ENCODE data around the gene REG1B.

Gene REG1B

GRCh38 chr2:79105259-79105658, 17.5 kb upstream of the REG1B start:
- DNase-seq (ENCODE audit: low spot score) = no peak
- Histone ChIP-seq H3K4ac (ENCODE audit: low read length) (no peak overlapping the region), H3K9me3 (replicated peaks in 1 of 2; ENCODE audit: control insufficient read depth in 2 of 2, insufficient read depth in 1 of 2, low read depth in 1 of 2, low read length in 2 of 2) (peaks cover 0 to 2% of the 10 kb centered on the region in 2 donors), H3K14ac (ENCODE audit: low read length) (no peak overlapping the region), H3K27me3 (ENCODE audit: control insufficient read depth in 3 of 3, insufficient read depth in 3 of 3, low read depth in 1 of 3, low read length in 3 of 3) (no peaks in the 10 kb centered on the region), H2AFZ (ENCODE audit: low read length) (no peak overlapping the region), H2BK120ac (ENCODE audit: low read depth, low read length) (no peak overlapping the region), H3K4me1 (ENCODE audit: control insufficient read depth in 2 of 2, insufficient read depth in 1 of 2, low read depth in 1 of 2, low read length in 2 of 2) (no peaks in the 10 kb centered on the region), H2BK5ac (ENCODE audit: low read length) (no peak overlapping the region), H3K18ac (ENCODE audit: low read length) (no peak overlapping the region), H3K36me3 (replicated peaks in 1 of 2; ENCODE audit: control insufficient read depth in 2 of 2, insufficient read depth in 2 of 2, low read length in 2 of 2) (no peaks in the 10 kb centered on the region), H2BK12ac (ENCODE audit: low read length) (no peak overlapping the region), H3K4me2 (ENCODE audit: insufficient read depth, low read length, poor library complexity, severe bottlenecking) (no peak overlapping the region), H4K8ac (ENCODE audit: low read depth, low read length) (no peak overlapping the region), H2BK15ac (ENCODE audit: low read length) (no peak overlapping the region), H3K23ac (ENCODE audit: low read depth, low read length, poor library complexity) (no peak overlapping the region), H3K4me3 (ENCODE audit: low read length in 2 of 2) (no peak overlapping the region), H3K79me1 (ENCODE audit: low read depth, low read length) (no peaks in the 10 kb centered on the region), H4K91ac (ENCODE audit: low read depth, low read length, poor library complexity) (no peak overlapping the region), H3K27ac (replicated peaks; ENCODE audit: low read length) (no peak overlapping the region), H3K9ac (ENCODE audit: low read depth, low read length, poor library complexity) (no peak overlapping the region), H2AK5ac (ENCODE audit: low read depth, low read length) (no peak overlapping the region)
- no CpG with 5 or more reads among the region's 2 CpGs for WGBS, 2 donors (ENCODE audit: extremely low coverage in 2 of 2, insufficient read length in 2 of 2, insufficient replicate concordance in 1 of 2)

GRCh38 chr2:79103214-79103613, 15.4 kb upstream of the REG1B start:
- no peaks in the 10 kb centered on the region for H3K27me3 ChIP-seq (ENCODE audit: control insufficient read depth in 3 of 3, insufficient read depth in 3 of 3, low read depth in 1 of 3, low read length in 3 of 3)
- no peak for DNase-seq (ENCODE audit: low spot score)
- WGBS, 2 donors (ENCODE audit: extremely low coverage in 2 of 2, insufficient read length in 2 of 2, insufficient replicate concordance in 1 of 2) = no CpG with 5 or more reads among the region's 2 CpGs

GRCh38 chr2:79101024-79101423, 13.2 kb upstream of the REG1B start:
- DNase-seq (ENCODE audit: low spot score) = no peak
- WGBS, 2 donors (ENCODE audit: extremely low coverage in 2 of 2, insufficient read length in 2 of 2, insufficient replicate concordance in 1 of 2) = no CpG with 5 or more reads among the region's 2 CpGs
- no peak overlapping the region for H2BK12ac ChIP-seq (ENCODE audit: low read length)
- no peak overlapping the region for H3K14ac ChIP-seq (ENCODE audit: low read length)
- peaks cover 0 to 2% of the 10 kb centered on the region in 2 donors for H3K9me3 ChIP-seq (replicated peaks in 1 of 2; ENCODE audit: control insufficient read depth in 2 of 2, insufficient read depth in 1 of 2, low read depth in 1 of 2, low read length in 2 of 2)
- H3K9ac ChIP-seq (ENCODE audit: low read depth, low read length, poor library complexity) = no peak overlapping the region
- H3K4me2 ChIP-seq (ENCODE audit: insufficient read depth, low read length, poor library complexity, severe bottlenecking) = no peak overlapping the region
- H2AFZ ChIP-seq (ENCODE audit: low read length) = no peak overlapping the region
- H2BK120ac ChIP-seq (ENCODE audit: low read depth, low read length) = no peak overlapping the region
- H3K79me1 ChIP-seq (ENCODE audit: low read depth, low read length) = no peaks in the 10 kb centered on the region
- H3K27ac ChIP-seq (replicated peaks; ENCODE audit: low read length) = no peak overlapping the region
- H2AK5ac ChIP-seq (ENCODE audit: low read depth, low read length) = no peak overlapping the region
- H3K4me3 ChIP-seq (ENCODE audit: low read length in 2 of 2) = no peak overlapping the region
- no peak overlapping the region for H3K23ac ChIP-seq (ENCODE audit: low read depth, low read length, poor library complexity)
- no peak overlapping the region for H2BK15ac ChIP-seq (ENCODE audit: low read length)
- no peak overlapping the region for H4K8ac ChIP-seq (ENCODE audit: low read depth, low read length)
- no peak overlapping the region for H3K4ac ChIP-seq (ENCODE audit: low read length)
- no peak overlapping the region for H4K91ac ChIP-seq (ENCODE audit: low read depth, low read length, poor library complexity)
- no peaks in the 10 kb centered on the region for H3K27me3 ChIP-seq (ENCODE audit: control insufficient read depth in 3 of 3, insufficient read depth in 3 of 3, low read depth in 1 of 3, low read length in 3 of 3)
- no peaks in the 10 kb centered on the region for H3K4me1 ChIP-seq (ENCODE audit: control insufficient read depth in 2 of 2, insufficient read depth in 1 of 2, low read depth in 1 of 2, low read length in 2 of 2)
- no peaks in the 10 kb centered on the region for H3K36me3 ChIP-seq (replicated peaks in 1 of 2; ENCODE audit: control insufficient read depth in 2 of 2, insufficient read depth in 2 of 2, low read length in 2 of 2)
- H3K18ac ChIP-seq (ENCODE audit: low read length) = no peak overlapping the region
- no peak overlapping the region for H2BK5ac ChIP-seq (ENCODE audit: low read length)

More at GRCh38 chr2:79103214-79103613, 15.4 kb upstream of the REG1B start:
- H3K36me3 ChIP-seq (replicated peaks in 1 of 2; ENCODE audit: control insufficient read depth in 2 of 2, insufficient read depth in 2 of 2, low read length in 2 of 2) = no peaks in the 10 kb centered on the region
- no peak overlapping the region for H3K18ac ChIP-seq (ENCODE audit: low read length)
- no peak overlapping the region for H4K91ac ChIP-seq (ENCODE audit: low read depth, low read length, poor library complexity)
- no peak overlapping the region for H3K4me3 ChIP-seq (ENCODE audit: low read length in 2 of 2)
- H2AFZ ChIP-seq (ENCODE audit: low read length) = no peak overlapping the region
- H3K14ac ChIP-seq (ENCODE audit: low read length) = no peak overlapping the region
- H2BK120ac ChIP-seq (ENCODE audit: low read depth, low read length) = no peak overlapping the region
- no peak overlapping the region for H3K23ac ChIP-seq (ENCODE audit: low read depth, low read length, poor library complexity)
- H2AK5ac ChIP-seq (ENCODE audit: low read depth, low read length) = no peak overlapping the region
- no peak overlapping the region for H2BK15ac ChIP-seq (ENCODE audit: low read length)
- H3K79me1 ChIP-seq (ENCODE audit: low read depth, low read length) = no peaks in the 10 kb centered on the region
- no peaks in the 10 kb centered on the region for H3K4me1 ChIP-seq (ENCODE audit: control insufficient read depth in 2 of 2, insufficient read depth in 1 of 2, low read depth in 1 of 2, low read length in 2 of 2)
- H3K9ac ChIP-seq (ENCODE audit: low read depth, low read length, poor library complexity) = no peak overlapping the region
- no peak overlapping the region for H3K4me2 ChIP-seq (ENCODE audit: insufficient read depth, low read length, poor library complexity, severe bottlenecking)
- no peak overlapping the region for H2BK12ac ChIP-seq (ENCODE audit: low read length)
- H4K8ac ChIP-seq (ENCODE audit: low read depth, low read length) = no peak overlapping the region
- H3K9me3 ChIP-seq (replicated peaks in 1 of 2; ENCODE audit: control insufficient read depth in 2 of 2, insufficient read depth in 1 of 2, low read depth in 1 of 2, low read length in 2 of 2) = peaks cover 0 to 2% of the 10 kb centered on the region in 2 donors
- H2BK5ac ChIP-seq (ENCODE audit: low read length) = no peak overlapping the region
- H3K4ac ChIP-seq (ENCODE audit: low read length) = no peak overlapping the region
- no peak overlapping the region for H3K27ac ChIP-seq (replicated peaks; ENCODE audit: low read length)

GRCh38 chr2:79100285-79100684, 12.5 kb upstream of the REG1B start:
- H2BK15ac ChIP-seq (ENCODE audit: low read length) = no peak overlapping the region
- H3K79me1 ChIP-seq (ENCODE audit: low read depth, low read length) = no peaks in the 10 kb centered on the region
- H2AK5ac ChIP-seq (ENCODE audit: low read depth, low read length) = no peak overlapping the region
- H2BK5ac ChIP-seq (ENCODE audit: low read length) = no peak overlapping the region
- no peaks in the 10 kb centered on the region for H3K36me3 ChIP-seq (replicated peaks in 1 of 2; ENCODE audit: control insufficient read depth in 2 of 2, insufficient read depth in 2 of 2, low read length in 2 of 2)
- no peak for DNase-seq (ENCODE audit: low spot score)
- no peak overlapping the region for H3K4me3 ChIP-seq (ENCODE audit: low read length in 2 of 2)
- H3K23ac ChIP-seq (ENCODE audit: low read depth, low read length, poor library complexity) = no peak overlapping the region
- WGBS, 2 donors (ENCODE audit: extremely low coverage in 2 of 2, insufficient read length in 2 of 2, insufficient replicate concordance in 1 of 2) = no CpG with 5 or more reads among the region's 1 CpG
- H2AFZ ChIP-seq (ENCODE audit: low read length) = no peak overlapping the region
- H4K91ac ChIP-seq (ENCODE audit: low read depth, low read length, poor library complexity) = no peak overlapping the region
- H3K14ac ChIP-seq (ENCODE audit: low read length) = no peak overlapping the region
- H2BK120ac ChIP-seq (ENCODE audit: low read depth, low read length) = no peak overlapping the region
- H3K27ac ChIP-seq (replicated peaks; ENCODE audit: low read length) = no peak overlapping the region
- no peak overlapping the region for H4K8ac ChIP-seq (ENCODE audit: low read depth, low read length)
- no peak overlapping the region for H3K4ac ChIP-seq (ENCODE audit: low read length)
- H3K4me1 ChIP-seq (ENCODE audit: control insufficient read depth in 2 of 2, insufficient read depth in 1 of 2, low read depth in 1 of 2, low read length in 2 of 2) = no peaks in the 10 kb centered on the region
- no peaks in the 10 kb centered on the region for H3K27me3 ChIP-seq (ENCODE audit: control insufficient read depth in 3 of 3, insufficient read depth in 3 of 3, low read depth in 1 of 3, low read length in 3 of 3)
- H3K4me2 ChIP-seq (ENCODE audit: insufficient read depth, low read length, poor library complexity, severe bottlenecking) = no peak overlapping the region
- H3K9me3 ChIP-seq (replicated peaks in 1 of 2; ENCODE audit: control insufficient read depth in 2 of 2, insufficient read depth in 1 of 2, low read depth in 1 of 2, low read length in 2 of 2) = peaks cover 0 to 2% of the 10 kb centered on the region in 2 donors
- no peak overlapping the region for H3K9ac ChIP-seq (ENCODE audit: low read depth, low read length, poor library complexity)
- no peak overlapping the region for H3K18ac ChIP-seq (ENCODE audit: low read length)
- H2BK12ac ChIP-seq (ENCODE audit: low read length) = no peak overlapping the region

Data from neuronal stem cell (in vitro differentiated cells).